DND-41 (cell line): ENCODE data around the gene PDE4D.

Experiments
- ATAC-seq: fragments of 200-7000 bp; cut with Tn5 transposase; 3 replicates; pipeline ENCODE4 v1.9.1; 2021; ENCODE audit warnings: low read depth; ENCODE audit not compliant: insufficient read depth
- DNase-seq: peaks from one replicate; pipeline ENCODE4 v3.0.0-alpha.2; 2020
- H2AFZ ChIP-seq: 2 replicates; pipeline ENCODE4 v1.6.0; 2012; ENCODE audit warnings: low read depth, low read length
- H3K27ac ChIP-seq: 2 replicates; pipeline ENCODE4 v1.5.1; 2012; ENCODE audit warnings: low read length, inconsistent platforms
- H3K27me3 ChIP-seq: fragments of 200-600 bp; sonication (generic); 2 replicates; pipeline ENCODE4 v1.6.0; 2012; ENCODE audit warnings: low read length, mild to moderate bottlenecking, inconsistent platforms; ENCODE audit not compliant: insufficient read depth, poor library complexity
- H3K36me3 ChIP-seq: 2 replicates; pipeline ENCODE4 v1.5.1; 2012; ENCODE audit warnings: low read length, inconsistent platforms; ENCODE audit not compliant: insufficient read depth
- H3K4me1 ChIP-seq: 2 replicates; pipeline ENCODE4 v1.5.1; 2012; ENCODE audit warnings: mild to moderate bottlenecking, low read length; ENCODE audit not compliant: insufficient read depth
- H3K4me2 ChIP-seq: 2 replicates; pipeline ENCODE4 v1.6.0; 2012; ENCODE audit warnings: mild to moderate bottlenecking, moderate library complexity, low read length, inconsistent platforms; ENCODE audit not compliant: insufficient read depth
- H3K4me3 ChIP-seq, 2 experiments: fragments of 200-600 bp in 1 of 2; shearing (Covaris generic) in 1 of 2; 2 replicates each; pipeline ENCODE4 v1.5.1; 2012 to 2016; ENCODE audit warnings: inconsistent platforms in 2 of 2, low read length in 2 of 2, mild to moderate bottlenecking in 2 of 2, low read depth in 1 of 2, moderate library complexity in 1 of 2
- H3K79me2 ChIP-seq: 2 replicates; pipeline ENCODE4 v1.6.0; 2012; ENCODE audit warnings: low read length, inconsistent platforms; ENCODE audit not compliant: insufficient read depth
- H3K9ac ChIP-seq: 2 replicates; pipeline ENCODE4 v1.6.0; 2012; ENCODE audit warnings: low read depth, mild to moderate bottlenecking, inconsistent platforms, low read length, moderate library complexity
- H3K9me3 ChIP-seq: 2 replicates; pipeline ENCODE4 v1.5.1; 2012; ENCODE audit warnings: low read length, moderate library complexity, mild to moderate bottlenecking, inconsistent platforms; ENCODE audit not compliant: insufficient read depth, severe bottlenecking
- H4K20me1 ChIP-seq: 2 replicates; pipeline ENCODE4 v1.6.0; 2012; ENCODE audit warnings: low read length; ENCODE audit not compliant: insufficient read depth
- EZH2 ChIP-seq: IDR thresholded peaks from 3 replicates; pipeline ENCODE4 v1.6.1; 2012; ENCODE audit warnings: borderline replicate concordance, low read depth, mild to moderate bottlenecking, moderate library complexity, low read length, inconsistent platforms; ENCODE audit not compliant: severe bottlenecking
- TF ChIP-seq, protein P1 (sequence below): IDR thresholded peaks from 2 replicates; pipeline ENCODE4 v1.5.1; 2012; ENCODE audit warnings: borderline replicate concordance, low read length, moderate library complexity, mild to moderate bottlenecking; ENCODE audit not compliant: poor library complexity, severe bottlenecking; ENCODE audit errors: extremely low read depth

PDE4D gene

DNA sequence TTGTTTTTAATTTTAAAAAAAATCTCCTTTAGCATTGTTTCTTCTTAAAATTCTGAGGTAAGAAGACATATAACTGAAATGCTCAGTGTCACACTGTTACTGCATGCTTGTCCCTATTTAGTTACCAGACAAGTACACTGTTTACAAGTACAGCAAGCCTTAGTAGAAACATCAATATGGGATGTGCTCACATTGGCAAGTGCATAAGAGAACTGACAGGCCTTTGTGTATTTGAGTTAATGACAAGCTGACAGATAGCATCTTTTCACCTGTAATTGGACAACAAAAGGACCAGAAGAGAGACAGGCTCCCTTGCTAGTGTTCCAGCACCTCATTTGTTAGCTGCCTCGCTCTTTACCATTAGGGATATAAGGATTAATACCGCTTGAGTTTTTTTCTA lies 63.6 kb downstream of the PDE4D start:
- H3K27ac ChIP-seq: no peak overlapping the region
- DNase-seq (no peak), ATAC-seq (no peak)
- no peaks in the 10 kb centered on the region for H3K9me3 ChIP-seq
- no peak overlapping the region for H2AFZ ChIP-seq
- H3K9ac ChIP-seq: no peak overlapping the region
- H3K4me3 ChIP-seq: no peak overlapping the region
- no peaks in the 10 kb centered on the region for H3K36me3 ChIP-seq
- H3K4me2 ChIP-seq: no peak overlapping the region
- H3K4me1 ChIP-seq: no peaks in the 10 kb centered on the region
- no peaks in the 10 kb centered on the region for H3K27me3 ChIP-seq
- H4K20me1 ChIP-seq: no peaks in the 10 kb centered on the region
- TF ChIP-seq EZH2: no peak
- TF ChIP-seq, protein P1, sequence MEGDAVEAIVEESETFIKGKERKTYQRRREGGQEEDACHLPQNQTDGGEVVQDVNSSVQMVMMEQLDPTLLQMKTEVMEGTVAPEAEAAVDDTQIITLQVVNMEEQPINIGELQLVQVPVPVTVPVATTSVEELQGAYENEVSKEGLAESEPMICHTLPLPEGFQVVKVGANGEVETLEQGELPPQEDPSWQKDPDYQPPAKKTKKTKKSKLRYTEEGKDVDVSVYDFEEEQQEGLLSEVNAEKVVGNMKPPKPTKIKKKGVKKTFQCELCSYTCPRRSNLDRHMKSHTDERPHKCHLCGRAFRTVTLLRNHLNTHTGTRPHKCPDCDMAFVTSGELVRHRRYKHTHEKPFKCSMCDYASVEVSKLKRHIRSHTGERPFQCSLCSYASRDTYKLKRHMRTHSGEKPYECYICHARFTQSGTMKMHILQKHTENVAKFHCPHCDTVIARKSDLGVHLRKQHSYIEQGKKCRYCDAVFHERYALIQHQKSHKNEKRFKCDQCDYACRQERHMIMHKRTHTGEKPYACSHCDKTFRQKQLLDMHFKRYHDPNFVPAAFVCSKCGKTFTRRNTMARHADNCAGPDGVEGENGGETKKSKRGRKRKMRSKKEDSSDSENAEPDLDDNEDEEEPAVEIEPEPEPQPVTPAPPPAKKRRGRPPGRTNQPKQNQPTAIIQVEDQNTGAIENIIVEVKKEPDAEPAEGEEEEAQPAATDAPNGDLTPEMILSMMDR: no peak
- no peaks in the 10 kb centered on the region for H3K79me2 ChIP-seq

DNA sequence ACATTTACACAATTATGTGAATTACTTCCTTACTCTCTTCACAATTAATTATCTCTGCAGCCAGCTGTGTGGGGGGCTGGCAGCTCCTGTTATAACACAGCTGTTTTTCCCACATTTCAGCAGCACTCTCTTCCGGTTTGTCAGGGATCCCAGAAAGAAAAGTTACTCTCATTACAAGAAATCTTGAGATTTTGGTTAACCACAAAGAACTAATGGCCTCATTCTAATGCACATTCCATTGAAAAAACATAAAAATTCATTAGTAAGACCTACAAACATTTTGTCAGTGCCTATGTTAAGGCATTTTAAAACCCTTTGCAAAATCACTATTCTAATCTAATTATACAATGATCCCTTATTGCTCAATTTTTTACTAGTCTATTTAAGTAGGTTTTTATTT lies 64.1 kb downstream of the PDE4D start:
- DNase-seq: no peak
- H3K27ac ChIP-seq: no peak overlapping the region

DNA sequence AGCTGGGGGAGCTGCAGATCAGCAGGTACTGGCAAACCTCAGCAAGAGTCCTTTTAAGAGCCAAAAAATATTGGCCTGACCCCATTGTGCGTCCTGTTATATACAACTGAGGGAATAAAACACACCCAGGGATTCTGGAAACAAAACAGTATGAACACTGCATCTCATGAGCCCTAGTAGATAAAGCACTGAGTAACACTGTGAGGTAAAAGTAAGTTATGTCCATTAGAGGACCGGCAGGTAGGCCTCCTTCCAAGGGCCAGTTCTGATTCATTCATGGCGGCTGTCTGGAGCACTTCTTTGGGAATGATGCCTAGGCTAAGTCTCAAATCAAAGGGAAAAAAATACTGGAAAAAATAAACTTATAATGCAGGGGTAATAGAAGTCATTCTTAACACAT lies 64.9 kb downstream of the PDE4D start:
- DNase-seq (no peak), ATAC-seq (no peak)
- no peaks in the 10 kb centered on the region for H4K20me1 ChIP-seq
- H3K79me2 ChIP-seq: no peaks in the 10 kb centered on the region
- no peak overlapping the region for H2AFZ ChIP-seq
- no peak overlapping the region for H3K27ac ChIP-seq
- no peak for TF ChIP-seq EZH2
- TF ChIP-seq, protein P1: no peak
- no peak overlapping the region for H3K9ac ChIP-seq
- H3K4me1 ChIP-seq: no peaks in the 10 kb centered on the region
- H3K27me3 ChIP-seq: no peaks in the 10 kb centered on the region
- no peak overlapping the region for H3K4me2 ChIP-seq
- H3K36me3 ChIP-seq: no peaks in the 10 kb centered on the region
- H3K9me3 ChIP-seq: no peaks in the 10 kb centered on the region
- H3K4me3 ChIP-seq: no peak overlapping the region

More for the DNA sequence above, 64.1 kb downstream of the PDE4D start:
- Histone ChIP-seq H3K9me3 (no peaks in the 10 kb centered on the region), H3K4me3 (no peak overlapping the region), H3K9ac (no peak overlapping the region), H2AFZ (no peak overlapping the region), H3K27me3 (no peaks in the 10 kb centered on the region), H4K20me1 (no peaks in the 10 kb centered on the region), H3K36me3 (no peaks in the 10 kb centered on the region), H3K4me2 (no peak overlapping the region), H3K4me1 (no peaks in the 10 kb centered on the region), H3K79me2 (no peaks in the 10 kb centered on the region)
- no peak for ATAC-seq
- TF ChIP-seq, protein P1: no peak
- no peak for TF ChIP-seq EZH2

DNA sequence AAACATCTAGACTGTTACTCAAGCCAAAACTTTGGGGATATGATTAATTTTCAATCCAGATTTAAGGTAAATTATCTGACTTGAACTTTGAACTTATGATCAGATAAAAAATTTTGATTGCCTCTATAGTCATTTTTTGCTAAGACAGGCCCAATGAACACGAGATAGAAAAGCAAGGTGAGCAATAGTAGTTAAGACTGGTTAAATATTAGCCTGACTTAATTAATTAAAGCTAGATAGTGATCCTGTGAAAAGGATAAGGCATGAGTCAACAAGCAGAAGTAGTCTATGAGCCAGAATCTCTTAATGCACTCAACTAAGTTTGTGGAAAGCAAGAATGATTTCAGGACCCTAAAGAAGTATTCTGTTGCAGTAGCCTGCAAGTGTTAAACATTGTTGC lies 66.5 kb downstream of the PDE4D start:
- DNase-seq (no peak), ATAC-seq (no peak)
- H3K27ac ChIP-seq: no peak overlapping the region
- no peak overlapping the region for H2AFZ ChIP-seq
- no peaks in the 10 kb centered on the region for H3K79me2 ChIP-seq
- H3K27me3 ChIP-seq: no peaks in the 10 kb centered on the region
- TF ChIP-seq EZH2: no peak
- TF ChIP-seq, protein P1: no peak
- H3K9ac ChIP-seq: no peak overlapping the region
- no peaks in the 10 kb centered on the region for H4K20me1 ChIP-seq
- H3K4me2 ChIP-seq: no peak overlapping the region
- no peaks in the 10 kb centered on the region for H3K9me3 ChIP-seq
- no peaks in the 10 kb centered on the region for H3K36me3 ChIP-seq
- no peak overlapping the region for H3K4me3 ChIP-seq
- H3K4me1 ChIP-seq: no peaks in the 10 kb centered on the region
